ENCODE results near the gene NAPA.

The NAPA gene

GRCh38 chr19:47438793-47439220 lies 76.1 kb downstream of the NAPA start:
- peaks cover 14% of the 10 kb centered on the region for H3K36me3 ChIP-seq
- no peak overlapping the region for H3K27ac ChIP-seq
- H3K9me3 ChIP-seq (ENCODE audit: severe bottlenecking): no peaks in the 10 kb centered on the region
- DNase-seq: no peak
- no peak for TF ChIP-seq CTCF (IDR thresholded peaks at IDR 0.05; ENCODE audit: low read depth, low read length)
- H3K27me3 ChIP-seq (ENCODE audit: insufficient read depth, low read depth, severe bottlenecking): no peaks in the 10 kb centered on the region
- no peak overlapping the region for H3K4me3 ChIP-seq (ENCODE audit: low read depth, low read length)
